HepG2 (cell line): ENCODE results near the gene CAPN10. TPM values are rescaled to one million over a fixed set of nuclear protein-coding genes. Genes with fewer than 3 reads are reported as not detected.

Experiments used
- EEA1 ChIP-seq: sonication (generic); formaldehyde crosslinking; IDR thresholded peaks from 2 replicates; pipeline ENCODE4 v1.5.1; 2020; ENCODE audit warnings: mild to moderate bottlenecking, missing genetic modification reagents, borderline replicate concordance
- GATAD1 ChIP-seq: IDR thresholded peaks from 2 replicates; pipeline ENCODE4 v1.6.1; 2016; ENCODE audit warnings: missing genetic modification reagents, missing compliant biosample characterization
- JUN ChIP-seq: sonication (generic); formaldehyde crosslinking; IDR thresholded peaks from 2 replicates; pipeline ENCODE4 v1.4.0; 2020; ENCODE audit warnings: mild to moderate bottlenecking, missing genetic modification reagents
- MEF2D ChIP-seq: sonication (generic); formaldehyde crosslinking; IDR thresholded peaks from 2 replicates; pipeline ENCODE4 v1.5.1; 2020; ENCODE audit warnings: mild to moderate bottlenecking, missing genetic modification reagents
- NFE2L2 ChIP-seq: fragments of 150-350 bp; IDR thresholded peaks from 2 replicates; pipeline ENCODE4 v1.6.1; 2014; ENCODE audit warnings: low read length
- PHF8 ChIP-seq: sonication (generic); formaldehyde crosslinking; IDR thresholded peaks from 2 replicates; pipeline ENCODE4 v1.5.0; 2020; ENCODE audit warnings: missing genetic modification reagents
- PRMT3 ChIP-seq: sonication (generic); formaldehyde crosslinking; IDR thresholded peaks from 2 replicates; pipeline ENCODE4 v1.8.1; 2022; ENCODE audit warnings: low read depth, mild to moderate bottlenecking, moderate library complexity, missing genetic modification reagents, borderline replicate concordance
- ZNF343 ChIP-seq: sonication (generic); formaldehyde crosslinking; IDR thresholded peaks from 2 replicates; pipeline ENCODE4 v1.4.0; 2020; ENCODE audit warnings: mild to moderate bottlenecking, missing genetic modification reagents
- ZNF558 ChIP-seq: sonication (generic); formaldehyde crosslinking; IDR thresholded peaks from 2 replicates; pipeline ENCODE4 v1.9.0; 2022; ENCODE audit warnings: mild to moderate bottlenecking, missing genetic modification reagents, borderline replicate concordance
- polyA plus RNA-seq, 8 experiments: library from polyadenylated mRNA; depleted of rRNA in 3 of 8; stranded (reverse) in 7 of 8; unstranded in 1 of 8; fragments of >200 nt; fragmentation: Illumina TruSeq in 4 of 8; extraction: Trizol in 4 of 8; gene quantifications; 2 replicates each; pipeline versions ENCODE4 v1.2.1 to v1.2.3, GENCODE V29; 2011 to 2016; ENCODE audit warnings: low read depth in 4 of 8, missing spikeins in 1 of 8, mixed read lengths in 1 of 8; ENCODE audit not compliant: insufficient read depth in 1 of 8
- total RNA-seq, 5 experiments: library from RNA; depleted of rRNA; stranded (reverse); fragments of >200 nt; fragmentation: Illumina TruSeq; extraction: Trizol; gene quantifications; 2 replicates each; pipeline ENCODE4 v1.2.3, GENCODE V29; 2016; ENCODE audit warnings: low read depth in 1 of 5
- TF ChIP-seq, protein P1 (sequence below): sonication (generic); formaldehyde crosslinking; IDR thresholded peaks from 2 replicates; pipeline ENCODE4 v1.4.0; 2020; ENCODE audit warnings: missing genetic modification reagents, borderline replicate concordance
- TF ChIP-seq, protein P2 (sequence below): sonication (generic); formaldehyde crosslinking; IDR thresholded peaks from 2 replicates; pipeline ENCODE4 v1.4.0; 2020; ENCODE audit warnings: low read depth, missing genetic modification reagents
- TF ChIP-seq, protein P3 (sequence below): sonication (generic); formaldehyde crosslinking; IDR thresholded peaks from 2 replicates; pipeline ENCODE4 v1.4.0; 2020; ENCODE audit warnings: missing genetic modification reagents
- TF ChIP-seq, protein P4 (sequence below): sonication (generic); IDR thresholded peaks from 2 replicates; pipeline ENCODE4 v1.6.1; 2016; ENCODE audit warnings: low read depth, borderline replicate concordance

CAPN10 gene
- total and polyA plus RNA-seq, 2 of the 13 experiments (the other 11 are each of a cell fraction or from before 2014, with no cell fraction given), result 27.6 to 32.4 TPM

DNA sequence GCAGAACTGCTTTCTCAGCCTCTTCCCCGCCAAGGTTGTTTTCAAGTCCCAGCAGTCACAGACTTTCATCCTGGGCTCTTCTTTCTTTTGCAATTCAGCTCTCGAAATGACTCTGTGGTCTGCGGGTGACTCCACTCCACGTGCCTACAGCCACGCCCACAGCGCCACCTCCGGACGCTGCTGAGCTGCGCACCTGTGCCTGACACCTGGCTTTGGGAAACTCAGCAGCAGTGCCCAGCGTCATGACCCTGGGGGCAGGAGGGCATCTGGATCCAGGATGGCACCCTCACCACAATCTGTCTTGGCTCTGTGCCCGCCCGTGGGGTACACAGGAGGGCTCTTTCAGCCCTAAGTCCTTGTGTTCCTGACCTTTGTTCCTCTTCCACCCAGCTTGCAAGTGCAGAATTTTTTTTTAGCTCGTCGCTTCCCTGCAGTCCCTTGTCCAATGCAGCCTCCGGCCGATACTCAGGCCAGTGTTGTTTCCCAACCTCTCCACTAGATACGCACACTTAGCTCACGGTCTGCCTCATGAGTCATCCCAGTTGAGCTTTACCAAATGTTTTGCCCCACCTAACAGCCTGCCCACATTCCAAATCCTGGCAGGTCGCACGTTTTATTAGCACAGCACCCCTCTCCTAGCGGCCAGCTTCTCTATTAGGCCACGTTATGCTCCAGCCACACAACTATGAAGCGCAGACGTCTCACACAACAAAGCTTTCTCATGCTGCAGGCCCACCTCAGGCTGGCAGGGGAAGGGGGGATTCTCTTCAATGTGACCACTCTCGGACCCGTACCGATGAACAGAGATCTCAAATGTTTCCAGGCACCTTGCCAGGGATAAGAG lies 6.5 kb upstream of the CAPN10 start (continued):
- TF ChIP-seq, protein P1, sequence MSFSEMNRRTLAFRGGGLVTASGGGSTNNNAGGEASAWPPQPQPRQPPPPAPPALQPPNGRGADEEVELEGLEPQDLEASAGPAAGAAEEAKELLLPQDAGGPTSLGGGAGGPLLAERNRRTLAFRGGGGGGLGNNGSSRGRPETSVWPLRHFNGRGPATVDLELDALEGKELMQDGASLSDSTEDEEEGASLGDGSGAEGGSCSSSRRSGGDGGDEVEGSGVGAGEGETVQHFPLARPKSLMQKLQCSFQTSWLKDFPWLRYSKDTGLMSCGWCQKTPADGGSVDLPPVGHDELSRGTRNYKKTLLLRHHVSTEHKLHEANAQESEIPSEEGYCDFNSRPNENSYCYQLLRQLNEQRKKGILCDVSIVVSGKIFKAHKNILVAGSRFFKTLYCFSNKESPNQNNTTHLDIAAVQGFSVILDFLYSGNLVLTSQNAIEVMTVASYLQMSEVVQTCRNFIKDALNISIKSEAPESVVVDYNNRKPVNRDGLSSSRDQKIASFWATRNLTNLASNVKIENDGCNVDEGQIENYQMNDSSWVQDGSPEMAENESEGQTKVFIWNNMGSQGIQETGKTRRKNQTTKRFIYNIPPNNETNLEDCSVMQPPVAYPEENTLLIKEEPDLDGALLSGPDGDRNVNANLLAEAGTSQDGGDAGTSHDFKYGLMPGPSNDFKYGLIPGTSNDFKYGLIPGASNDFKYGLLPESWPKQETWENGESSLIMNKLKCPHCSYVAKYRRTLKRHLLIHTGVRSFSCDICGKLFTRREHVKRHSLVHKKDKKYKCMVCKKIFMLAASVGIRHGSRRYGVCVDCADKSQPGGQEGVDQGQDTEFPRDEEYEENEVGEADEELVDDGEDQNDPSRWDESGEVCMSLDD (CRISPR knock-in tag), result no peak
- TF ChIP-seq ZNF558 (CRISPR knock-in tag) (peak; percentile 82; the same call in 1 of the 2 replicates), GATAD1 (CRISPR knock-in tag) (peak; percentile 58), NFE2L2 (no peak), ZNF343 (CRISPR knock-in tag) (no peak), EEA1 (CRISPR knock-in tag) (no peak; the same call in 1 of the 2 replicates), PRMT3 (CRISPR knock-in tag) (no peak), JUN (CRISPR knock-in tag) (no peak), MEF2D (peak; percentile 78; the same call in 1 of the 2 replicates), PHF8 (CRISPR knock-in tag) (no peak; the same call in none of the 2 replicates)
- TF ChIP-seq, protein P2, sequence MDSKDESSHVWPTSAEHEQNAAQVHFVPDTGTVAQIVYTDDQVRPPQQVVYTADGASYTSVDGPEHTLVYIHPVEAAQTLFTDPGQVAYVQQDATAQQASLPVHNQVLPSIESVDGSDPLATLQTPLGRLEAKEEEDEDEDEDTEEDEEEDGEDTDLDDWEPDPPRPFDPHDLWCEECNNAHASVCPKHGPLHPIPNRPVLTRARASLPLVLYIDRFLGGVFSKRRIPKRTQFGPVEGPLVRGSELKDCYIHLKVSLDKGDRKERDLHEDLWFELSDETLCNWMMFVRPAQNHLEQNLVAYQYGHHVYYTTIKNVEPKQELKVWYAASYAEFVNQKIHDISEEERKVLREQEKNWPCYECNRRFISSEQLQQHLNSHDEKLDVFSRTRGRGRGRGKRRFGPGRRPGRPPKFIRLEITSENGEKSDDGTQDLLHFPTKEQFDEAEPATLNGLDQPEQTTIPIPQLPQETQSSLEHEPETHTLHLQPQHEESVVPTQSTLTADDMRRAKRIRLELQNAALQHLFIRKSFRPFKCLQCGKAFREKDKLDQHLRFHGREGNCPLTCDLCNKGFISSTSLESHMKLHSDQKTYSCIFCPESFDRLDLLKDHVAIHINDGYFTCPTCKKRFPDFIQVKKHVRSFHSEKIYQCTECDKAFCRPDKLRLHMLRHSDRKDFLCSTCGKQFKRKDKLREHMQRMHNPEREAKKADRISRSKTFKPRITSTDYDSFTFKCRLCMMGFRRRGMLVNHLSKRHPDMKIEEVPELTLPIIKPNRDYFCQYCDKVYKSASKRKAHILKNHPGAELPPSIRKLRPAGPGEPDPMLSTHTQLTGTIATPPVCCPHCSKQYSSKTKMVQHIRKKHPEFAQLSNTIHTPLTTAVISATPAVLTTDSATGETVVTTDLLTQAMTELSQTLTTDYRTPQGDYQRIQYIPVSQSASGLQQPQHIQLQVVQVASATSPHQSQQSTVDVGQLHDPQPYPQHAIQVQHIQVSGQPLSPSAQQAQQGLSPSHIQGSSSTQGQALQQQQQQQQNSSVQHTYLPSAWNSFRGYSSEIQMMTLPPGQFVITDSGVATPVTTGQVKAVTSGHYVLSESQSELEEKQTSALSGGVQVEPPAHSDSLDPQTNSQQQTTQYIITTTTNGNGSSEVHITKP, result peak; percentile 75
- TF ChIP-seq, protein P3, sequence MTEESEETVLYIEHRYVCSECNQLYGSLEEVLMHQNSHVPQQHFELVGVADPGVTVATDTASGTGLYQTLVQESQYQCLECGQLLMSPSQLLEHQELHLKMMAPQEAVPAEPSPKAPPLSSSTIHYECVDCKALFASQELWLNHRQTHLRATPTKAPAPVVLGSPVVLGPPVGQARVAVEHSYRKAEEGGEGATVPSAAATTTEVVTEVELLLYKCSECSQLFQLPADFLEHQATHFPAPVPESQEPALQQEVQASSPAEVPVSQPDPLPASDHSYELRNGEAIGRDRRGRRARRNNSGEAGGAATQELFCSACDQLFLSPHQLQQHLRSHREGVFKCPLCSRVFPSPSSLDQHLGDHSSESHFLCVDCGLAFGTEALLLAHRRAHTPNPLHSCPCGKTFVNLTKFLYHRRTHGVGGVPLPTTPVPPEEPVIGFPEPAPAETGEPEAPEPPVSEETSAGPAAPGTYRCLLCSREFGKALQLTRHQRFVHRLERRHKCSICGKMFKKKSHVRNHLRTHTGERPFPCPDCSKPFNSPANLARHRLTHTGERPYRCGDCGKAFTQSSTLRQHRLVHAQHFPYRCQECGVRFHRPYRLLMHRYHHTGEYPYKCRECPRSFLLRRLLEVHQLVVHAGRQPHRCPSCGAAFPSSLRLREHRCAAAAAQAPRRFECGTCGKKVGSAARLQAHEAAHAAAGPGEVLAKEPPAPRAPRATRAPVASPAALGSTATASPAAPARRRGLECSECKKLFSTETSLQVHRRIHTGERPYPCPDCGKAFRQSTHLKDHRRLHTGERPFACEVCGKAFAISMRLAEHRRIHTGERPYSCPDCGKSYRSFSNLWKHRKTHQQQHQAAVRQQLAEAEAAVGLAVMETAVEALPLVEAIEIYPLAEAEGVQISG (CRISPR knock-in tag), result peak; percentile 93
- TF ChIP-seq, protein P4, sequence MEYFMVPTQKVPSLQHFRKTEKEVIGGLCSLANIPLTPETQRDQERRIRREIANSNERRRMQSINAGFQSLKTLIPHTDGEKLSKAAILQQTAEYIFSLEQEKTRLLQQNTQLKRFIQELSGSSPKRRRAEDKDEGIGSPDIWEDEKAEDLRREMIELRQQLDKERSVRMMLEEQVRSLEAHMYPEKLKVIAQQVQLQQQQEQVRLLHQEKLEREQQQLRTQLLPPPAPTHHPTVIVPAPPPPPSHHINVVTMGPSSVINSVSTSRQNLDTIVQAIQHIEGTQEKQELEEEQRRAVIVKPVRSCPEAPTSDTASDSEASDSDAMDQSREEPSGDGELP, result peak; percentile 39; the same call in 1 of the 2 replicates
